Measurements from ENCODE around the gene ISM2. TPM values are rescaled to one million over a fixed set of nuclear protein-coding genes. Genes with fewer than 3 reads are reported as not detected.

Gene ISM2
- polyA plus RNA-seq, 2 of the 4 experiments (the other 2 are of a cell fraction), result 0.10 to 0.21 TPM

- no peak overlapping the region for H3K27ac ChIP-seq
- CTCF ChIA-PET, result interaction anchor here (1.9 to 4.7 kb wide), 2 partner anchors 10 to 14 kb away, joined by 4 to 15 read pairs; no protein-coding TSS in a partner anchor
- H3K4me2 ChIP-seq, result no peak overlapping the region
- WGBS (ENCODE audit: missing lambda C conversion rate), result 62% methylated on average over 5 of the region's 5 CpGs
- H3K9me3 ChIP-seq, result no peaks in the 10 kb centered on the region
- TF ChIP-seq RNF2 (IDR thresholded peaks at IDR 0.05; ENCODE audit: borderline replicate concordance, low read depth), result no peak
- no peak for TF ChIP-seq FOSL2 (IDR thresholded peaks at IDR 0.05)
- TF ChIP-seq FOSL2 (CRISPR knock-in tag; IDR thresholded peaks at IDR 0.05), result no peak
- no peak for TF ChIP-seq PBX3 (IDR thresholded peaks at IDR 0.05)
- no peak for TF ChIP-seq SREBF2 (IDR thresholded peaks at IDR 0.05)
- no peak for TF ChIP-seq ZFP36 (IDR thresholded peaks at IDR 0.05; ENCODE audit: borderline replicate concordance, partially characterized antibody)
- TF ChIP-seq CBX8 (IDR thresholded peaks at IDR 0.05), result no peak
- no peak for TF ChIP-seq HMGXB4 (CRISPR knock-in tag; IDR thresholded peaks at IDR 0.05; ENCODE audit: borderline replicate concordance)
- TF ChIP-seq HES2 (IDR thresholded peaks at IDR 0.05), result no peak
- TF ChIP-seq MAX (IDR thresholded peaks at IDR 0.05), result no peak
- TF ChIP-seq HEYL (CRISPR knock-in tag; IDR thresholded peaks at IDR 0.05), result no peak
- TF ChIP-seq POLR2AphosphoS2 (conservative IDR thresholded peaks at IDR 0.05; ENCODE audit: low read length), result no peak
- no peak for TF ChIP-seq CBX2 (IDR thresholded peaks at IDR 0.05; ENCODE audit: borderline replicate concordance, low read depth)
- TF ChIP-seq CEBPB (IDR thresholded peaks at IDR 0.05), result no peak
- no peak for TF ChIP-seq MAZ (IDR thresholded peaks at IDR 0.05; ENCODE audit: borderline replicate concordance, low read depth, low read length)
- ATAC-seq (no peak), FAIRE-seq (no peak), DNase-seq (ENCODE audit: low read depth in 1 of 2, low spot score in 1 of 2) (no peak)
- no peaks in the 10 kb centered on the region for H3K4me1 ChIP-seq
- no peak overlapping the region for H3K4me3 ChIP-seq
- POLR2A ChIA-PET, result interaction anchor here (0.5 kb wide), 1 partner anchor 80 kb away, joined by 4 read pairs; no protein-coding TSS in a partner anchor
Observed at GRCh38 chr14:77473921-77474320, 24.7 kb downstream of the ISM2 start.

GRCh38 chr14:77470224-77470870 is 28.3 kb downstream of the ISM2 start:
- ATAC-seq (no peak), DNase-seq (ENCODE audit: low read depth in 1 of 2, low spot score in 1 of 2) (no peak), FAIRE-seq (no peak)
- 96% methylated on average over 5 of the region's 5 CpGs for WGBS (ENCODE audit: missing lambda C conversion rate)
- TF ChIP-seq RFX5 (IDR thresholded peaks at IDR 0.05), result no peak
- no peak for TF ChIP-seq HOXB13 (CRISPR knock-in tag; IDR thresholded peaks at IDR 0.05; ENCODE audit: low read depth)
- TF ChIP-seq POLR2A (IDR thresholded peaks at IDR 0.05; ENCODE audit: low read length), result no peak
- TF ChIP-seq EP300 (IDR thresholded peaks at IDR 0.05), result no peak
- TF ChIP-seq REST (IDR thresholded peaks at IDR 0.05), result no peak
- no peak for TF ChIP-seq JUN (IDR thresholded peaks at IDR 0.05)
- no peak for TF ChIP-seq HOXB5 (CRISPR knock-in tag; IDR thresholded peaks at IDR 0.05)
- TF ChIP-seq EHMT2 (IDR thresholded peaks at IDR 0.05; ENCODE audit: low read depth), result no peak
- TF ChIP-seq MAFK (IDR thresholded peaks at IDR 0.05; ENCODE audit: partially characterized antibody), result no peak
- ChIA-PET CTCF (no interaction called here), POLR2A (no interaction called here)
- Histone ChIP-seq H3K4me3 (no peak overlapping the region), H3K4me1 (no peaks in the 10 kb centered on the region), H3K27ac (no peak overlapping the region), H3K4me2 (no peak overlapping the region), H3K9me3 (no peaks in the 10 kb centered on the region)
